Heart left ventricle (tissue), 16 donors: ENCODE measurements around the gene KCTD5. TPM values are rescaled to one million over a fixed set of nuclear protein-coding genes. Genes with fewer than 3 reads are reported as not detected.
A peak's percentile ranks its signal among the peaks of the same experiment; 100 is the strongest.
"Not testable (repeated sequence)": the region's sequence is repeated elsewhere in the genome, so short reads cannot be mapped to it uniquely, and the experiment has no call there.

Experiments used
- ATAC-seq, 4 donors: fragments of 200-7000 bp; cut with Tn5 transposase; one replicate each; pipeline ENCODE4 v1.9.1; 2020 to 2022; ENCODE audit warnings: moderate library complexity in 4 of 4, mild to moderate bottlenecking in 3 of 4, moderate number of reproducible peaks in 1 of 4
- DNase-seq, 5 donors: peaks; one replicate each; pipeline ENCODE4 v3.0.0-alpha.2; 2020
- H3K27ac ChIP-seq, 12 donors: fragments of 200-600 bp; sonication (generic) in 4 of 12; one replicate each; pipeline versions ENCODE4 v1.5.0 to v1.8.0; 2016 to 2022; ENCODE audit warnings: mild to moderate bottlenecking in 2 of 12
- H3K27me3 ChIP-seq, 9 donors: fragments of 200-600 bp; sonication (generic) in 2 of 9; one replicate each; pipeline versions ENCODE4 v1.5.1 to v1.8.0; 2016 to 2022; ENCODE audit warnings: mild to moderate bottlenecking in 3 of 9
- H3K36me3 ChIP-seq, 9 donors: fragments of 200-600 bp; sonication (generic) in 2 of 9; one replicate each; pipeline versions ENCODE4 v1.5.0 to v1.8.0; 2018 to 2022; ENCODE audit warnings: mild to moderate bottlenecking in 2 of 9
- H3K4me1 ChIP-seq, 12 donors: fragments of 200-600 bp; sonication (generic) in 4 of 12; one replicate each; pipeline versions ENCODE4 v1.5.0 to v1.8.0; 2016 to 2022; ENCODE audit warnings: mild to moderate bottlenecking in 3 of 12
- H3K4me3 ChIP-seq, 12 donors: fragments of 200-600 bp; sonication (generic) in 4 of 12; one replicate each; pipeline versions ENCODE4 v1.5.0 to v1.8.0; 2017 to 2022; ENCODE audit warnings: mild to moderate bottlenecking in 9 of 12, moderate library complexity in 4 of 12
- H3K9me3 ChIP-seq, 12 donors: fragments of 200-600 bp; sonication (generic) in 4 of 12; one replicate each; pipeline versions ENCODE4 v1.5.0 to v1.8.0; 2016 to 2022; ENCODE audit warnings: mild to moderate bottlenecking in 1 of 12
- CTCF ChIP-seq, 12 donors: fragments of 200-600 bp; sonication (generic) in 4 of 12; IDR thresholded peaks; one replicate each; pipeline versions ENCODE4 v1.5.0 to v1.8.0; 2018 to 2022; ENCODE audit warnings: antibody characterized with exemption in 12 of 12, mild to moderate bottlenecking in 5 of 12
- POLR2A ChIP-seq, 2 donors: fragments of 450-650 bp; IDR thresholded peaks; one replicate each; pipeline ENCODE4 v1.6.1; 2017; ENCODE audit warnings: antibody characterized with exemption in 2 of 2, mild to moderate bottlenecking in 2 of 2, moderate library complexity in 2 of 2
- WGBS, 4 donors: extraction: QIAGEN DNeasy Blood & Tissue Kit in 2 of 4; methylation state at CpG; one replicate each; pipeline versions ENCODE4 v1.1.5 to v1.1.7; 2013 to 2018; 5-methylcytosine and 5-hydroxymethylcytosine counted together
- intact Hi-C, 10 donors: fragments of 100-400 bp; cut with DNase I; formaldehyde crosslinking; loops; one replicate each; pipeline versions ENCODE4 v1.11.1 to v1.14.2; 2022
- long read RNA-seq, 3 donors: library from polyadenylated mRNA; unstranded; transcript quantifications; one replicate each; pipeline ENCODE4 v2.0.0, GENCODE V29; 2020 to 2021
- polyA plus RNA-seq, 2 donors: library from polyadenylated mRNA; stranded (reverse); fragments of 200-250 nt; gene quantifications; one replicate each; pipeline ENCODE4 v1.2.3, GENCODE V29; 2013
- total RNA-seq, 9 donors: library from RNA; depleted of rRNA in 2 of 9; stranded (reverse); fragments of >200 nt in 2 of 9; fragmentation: NEBNext Ultra II Directional in 3 of 9; extraction: Animal tissue kit (Norgen Biotek cat#: 25700) in 3 of 9; gene quantifications; one replicate each; pipeline versions ENCODE4 v1.1.0 to v1.2.4, GENCODE V29; 2016 to 2023
- donor health status: ischemic (EF 13 %, LVEDD 7.1; RV severe dilation, severe dysfunction).
- donor health status: healthy with polysubstance abuse.
- donor health status: DM: no; HTN: yes; CAD: no.
- donor health status: DM: no; HTN: no; CAD: no.
- donor health status: ischemic (EF 25% LVEDD 6.9; RV normal size, moderate dysfunction).
- donor health status: ischemic (EF 25% LVEDD 5.7; RV mildly dilated, moderate dysfunction).
- donor health status: healthy.
- donor health status: DM: yes; HTN: yes; CAD: no.
- donor health status: ischemic (EF 35%, LVEDD 5.7; RV mildly dilated, moderate dysfunction).
- donor health status: nonischemic (EF 11% LVEDD 7.7; RV severe dilation, severe dysfunction).
- donor health status: DM: yes; HTN: yes; CAD: no.
- donor health status: PGD.
- donor health status: ischemic (EF 29% LVEDD 5.4; RV normal size, mild dysfunction).
- donor health status: nonischemic (EF 23%, LVEDD 6.1; RV moderate dilation, normal function).

KCTD5 gene, protein sequence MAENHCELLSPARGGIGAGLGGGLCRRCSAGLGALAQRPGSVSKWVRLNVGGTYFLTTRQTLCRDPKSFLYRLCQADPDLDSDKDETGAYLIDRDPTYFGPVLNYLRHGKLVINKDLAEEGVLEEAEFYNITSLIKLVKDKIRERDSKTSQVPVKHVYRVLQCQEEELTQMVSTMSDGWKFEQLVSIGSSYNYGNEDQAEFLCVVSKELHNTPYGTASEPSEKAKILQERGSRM
- 10 to 100 TPM in 6 of 9 donors, 1 to 10 TPM in 3; 9.1 to 24.3 (median 11.1) TPM for total RNA-seq
- 10 to 100 TPM in 1 of 2 donors, 1 to 10 TPM in 1; 6.2 to 15.7 TPM for polyA plus RNA-seq
- long read RNA-seq, donor 1, transcript KCTD5-201 (6 exons, 2,482 nt), result major isoform, 7 of 9 reads
- long read RNA-seq, donor 1, partial matches to known transcripts, result 0 of 9 reads
- long read RNA-seq, donor 1, other reads (novel, unspliced or antisense), result 2 of 9 reads
- long read RNA-seq, donor 2, transcript KCTD5-201 (6 exons, 2,482 nt), result major isoform, 11 of 27 reads
- long read RNA-seq, donor 2, partial matches to known transcripts, result 16 of 27 reads
- long read RNA-seq, donor 2, other reads (novel, unspliced or antisense), result 0 of 27 reads
- long read RNA-seq, donor 3, transcript KCTD5-201 (6 exons, 2,482 nt), result major isoform, 8 of 12 reads
- long read RNA-seq, donor 3, partial matches to known transcripts, result 1 of 12 reads
- long read RNA-seq, donor 3, other reads (novel, unspliced or antisense), result 3 of 12 reads

GRCh38 chr16:2682209-2683021 lies at the start of gene KCTD5:
Gene KCTD5, plus strand, starts transcription at chr16:2682523. Its CDS starts 26 bp downstream, at chr16:2682549.
- H3K4me1 ChIP-seq, result peaks cover 0 to 32% (median 17%) of the 10 kb centered on the region in 12 donors
- H3K9me3 ChIP-seq, result no peaks in the 10 kb centered on the region
- WGBS, 4 donors, result 0 to 1% (median 1%) methylated on average over 28 to 73 of the region's 73 CpGs
- ATAC-seq (peak; percentile 95 to 97 (median 96)), DNase-seq (peak; percentile 96 to 98 (median 97))
- H3K4me3 ChIP-seq, result peak within 1 kb of the TSS; percentile 57 to 100 (median 90)
- intact Hi-C loops, result loop anchor here in 2 of 10 donors (2.0 to 5.0 kb wide), 3 partner anchors 38 to 70 kb away; partner anchors contain the start of genes PRSS27 (in 2 of the 2) and SRRM2 (in 1 of the 2)
- peak within 1 kb of the TSS; percentile 63 to 94 (median 88) for H3K27ac ChIP-seq
- H3K36me3 ChIP-seq, result peaks cover 0 to 3% (median 0%) of the 10 kb centered on the region in 9 donors
- H3K27me3 ChIP-seq, result no peaks in the 10 kb centered on the region
- TF ChIP-seq CTCF (IDR thresholded peaks at IDR 0.05) (peak in 1 of 12 donors; percentile 16), POLR2A (IDR thresholded peaks at IDR 0.05) (peak; percentile 18 to 89)

DNA sequence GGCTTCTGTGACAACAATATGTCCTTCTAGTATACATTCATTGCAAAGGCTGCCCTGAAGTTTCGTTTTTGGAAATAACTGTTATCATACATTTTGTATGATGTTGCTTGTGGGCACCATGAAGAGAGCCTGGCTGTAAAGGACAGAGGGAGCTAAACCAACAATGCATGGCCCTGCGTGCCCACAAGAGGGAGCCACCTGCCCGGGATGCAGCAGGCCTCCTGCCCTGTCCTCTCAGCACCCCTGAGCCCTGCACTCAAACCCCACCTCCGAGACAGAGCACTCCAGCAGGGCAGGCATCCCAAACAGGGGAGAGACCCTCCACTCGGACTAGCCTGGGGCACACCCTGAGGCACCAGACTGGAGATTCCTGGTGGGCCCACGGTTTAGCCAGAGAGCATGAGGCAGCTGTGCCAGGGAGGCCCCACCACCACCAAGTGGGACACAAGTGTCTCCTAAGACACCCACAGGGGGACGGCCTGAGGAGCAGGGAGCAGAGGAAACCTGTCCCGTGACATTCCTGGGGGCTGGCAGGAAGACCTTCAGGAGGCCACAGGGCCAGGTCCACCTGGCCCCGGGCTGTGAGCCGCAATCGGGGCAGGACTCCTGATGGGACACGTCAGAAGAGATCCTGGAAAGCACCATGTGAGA lies 43.1 kb upstream of the KCTD5 start:
- H3K27ac ChIP-seq, H3K27me3 ChIP-seq, H3K36me3 ChIP-seq, H3K4me3 ChIP-seq, H3K4me1 ChIP-seq, H3K9me3 ChIP-seq, intact Hi-C loops: not testable (repeated sequence)
- DNase-seq, result peak in 1 of 5 donors; percentile 44
- WGBS, 4 donors, result 0 to 25% methylated on average over 1 to 2 of the region's 12 CpGs; no CpG with 5 or more reads in 2 of the 4 donors
- peak; percentile 45 to 78 (median 70) for ATAC-seq
- TF ChIP-seq CTCF (IDR thresholded peaks at IDR 0.05), result peak in 3 of 12 donors; percentile 26 to 34 (median 27)

DNA sequence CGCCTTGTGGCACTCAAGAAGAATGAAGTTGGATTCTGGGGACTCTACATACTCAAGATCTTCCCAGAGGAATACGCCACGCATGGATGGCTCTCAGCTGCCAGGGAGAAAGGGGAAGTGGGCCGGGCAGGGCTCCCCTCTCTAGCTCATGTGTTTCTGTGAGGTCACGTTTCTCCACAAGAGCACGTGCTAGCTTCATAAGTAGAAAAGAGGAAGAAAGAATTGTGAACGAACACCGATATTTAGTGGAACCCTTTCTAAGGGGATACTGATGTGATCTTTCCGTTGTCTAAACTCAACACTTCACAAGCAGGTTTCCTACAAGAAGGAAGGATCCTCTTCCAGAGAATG lies 42.6 kb upstream of the KCTD5 start:
- ATAC-seq, result peak in 3 of 4 donors; percentile 45 to 82 (median 58)
- DNase-seq, H3K36me3 ChIP-seq, H3K4me3 ChIP-seq, intact Hi-C loops, H3K27ac ChIP-seq, H3K27me3 ChIP-seq, H3K9me3 ChIP-seq, H3K4me1 ChIP-seq: not testable (repeated sequence)
- 71 to 100% (median 80%) methylated on average over 1 to 9 of the region's 9 CpGs for WGBS, 4 donors

- DNase-seq, intact Hi-C loops, ATAC-seq, H3K36me3 ChIP-seq, H3K27me3 ChIP-seq, H3K9me3 ChIP-seq, H3K4me3 ChIP-seq, H3K27ac ChIP-seq, H3K4me1 ChIP-seq: not testable (repeated sequence)
- 97 to 98% methylated on average over 5 to 6 of the region's 17 CpGs; no CpG with 5 or more reads in 2 of the 4 donors for WGBS, 4 donors
Measured at GRCh38 chr16:2642561-2642960, 39.8 kb upstream of the KCTD5 start.

- H3K27me3 ChIP-seq, result not testable (repeated sequence)
- WGBS, 4 donors, result no CpG with 5 or more reads among the region's 12 CpGs
Measured at GRCh38 chr16:2644754-2645453, 37.4 kb upstream of the KCTD5 start.

DNA sequence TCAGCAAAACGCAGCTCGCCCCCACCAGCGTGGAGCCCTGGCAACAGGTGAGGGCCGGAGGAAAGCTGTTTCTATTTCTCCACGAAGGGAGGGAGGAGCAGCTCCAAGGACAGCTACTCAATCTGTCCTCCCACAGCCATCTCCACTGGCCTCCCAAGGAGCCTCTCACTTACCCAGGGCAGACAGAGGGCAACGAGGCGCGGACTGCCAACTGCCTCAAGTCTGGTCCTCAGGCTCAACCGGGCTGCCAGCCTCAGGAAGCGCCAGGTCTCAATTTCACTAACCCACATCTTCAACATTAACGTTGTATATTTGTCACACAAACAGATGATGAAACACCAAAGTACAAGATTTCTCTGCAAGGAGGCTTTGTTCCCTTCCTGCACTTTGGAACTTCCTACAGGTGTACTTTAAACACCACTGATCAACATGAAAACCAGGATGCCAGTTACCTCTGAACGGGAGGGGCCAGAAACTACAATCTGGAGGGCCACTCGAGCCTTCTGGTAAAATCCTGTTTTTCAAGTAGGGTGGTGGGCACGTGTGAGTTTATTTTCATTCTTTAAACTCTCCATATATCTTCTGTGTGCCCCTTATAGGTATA lies 31.0 kb upstream of the KCTD5 start:
- intact Hi-C loops, H3K9me3 ChIP-seq, H3K27ac ChIP-seq, H3K27me3 ChIP-seq, H3K36me3 ChIP-seq, H3K4me1 ChIP-seq, H3K4me3 ChIP-seq, DNase-seq: not testable (repeated sequence)
- ATAC-seq, result peak in 1 of 4 donors; percentile 13
- 100% methylated on average over 1 of the region's 14 CpGs; no CpG with 5 or more reads in 3 of the 4 donors for WGBS, 4 donors

More at GRCh38 chr16:2644754-2645453, 37.4 kb upstream of the KCTD5 start:
- DNase-seq, H3K36me3 ChIP-seq, H3K27ac ChIP-seq, H3K9me3 ChIP-seq, H3K4me3 ChIP-seq, intact Hi-C loops, H3K4me1 ChIP-seq: not testable (repeated sequence)
- peak in 2 of 4 donors; percentile 18 to 43 for ATAC-seq

DNA sequence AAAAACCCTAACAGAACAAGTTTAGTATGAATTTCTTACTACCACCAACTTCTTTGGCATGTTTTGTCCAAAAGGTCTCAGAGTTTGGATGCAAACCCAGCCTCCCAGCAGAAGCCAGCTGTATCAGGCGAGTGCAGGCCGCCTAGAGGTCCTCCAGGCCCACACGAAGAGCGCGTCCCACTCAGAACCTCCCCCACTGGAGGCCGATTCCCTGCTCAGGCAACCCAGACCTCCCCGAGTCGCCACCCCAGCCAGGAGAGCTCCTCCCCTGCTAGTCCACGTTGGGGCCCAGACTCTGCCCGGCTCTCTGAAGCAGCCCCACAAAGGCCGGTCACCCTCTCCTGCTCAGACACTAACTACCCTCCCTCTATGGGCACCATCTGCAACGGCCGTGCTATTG lies 28.4 kb upstream of the KCTD5 start:
- H3K27ac ChIP-seq, H3K4me3 ChIP-seq, H3K36me3 ChIP-seq, intact Hi-C loops, H3K27me3 ChIP-seq, H3K9me3 ChIP-seq, H3K4me1 ChIP-seq, DNase-seq: not testable (repeated sequence)
- no CpG with 5 or more reads among the region's 13 CpGs for WGBS, 4 donors
- peak in 2 of 4 donors; percentile 25 to 33 for ATAC-seq
